Fibroblast of lung (primary cell): Measurements from ENCODE around the gene ARHGEF12.

Experiments
- EZH2 ChIP-seq: IDR thresholded peaks from 2 replicates; pipeline ENCODE4 v1.5.1; 2012; ENCODE audit warnings: low read length, control low read depth, mild to moderate bottlenecking; ENCODE audit errors: missing control alignments
- TF ChIP-seq, protein P1 (sequence below), 2 donors: IDR thresholded peaks in 1 of 2; conservative IDR thresholded peaks in 1 of 2; 1 replicate in 1 of 2; 2 replicates in 1 of 2; pipeline ENCODE4 v1.5.1; 2011 to 2012; ENCODE audit warnings: low read length in 2 of 2, control low read depth in 1 of 2, inconsistent platforms in 1 of 2, low read depth in 1 of 2, mild to moderate bottlenecking in 1 of 2

DNA sequence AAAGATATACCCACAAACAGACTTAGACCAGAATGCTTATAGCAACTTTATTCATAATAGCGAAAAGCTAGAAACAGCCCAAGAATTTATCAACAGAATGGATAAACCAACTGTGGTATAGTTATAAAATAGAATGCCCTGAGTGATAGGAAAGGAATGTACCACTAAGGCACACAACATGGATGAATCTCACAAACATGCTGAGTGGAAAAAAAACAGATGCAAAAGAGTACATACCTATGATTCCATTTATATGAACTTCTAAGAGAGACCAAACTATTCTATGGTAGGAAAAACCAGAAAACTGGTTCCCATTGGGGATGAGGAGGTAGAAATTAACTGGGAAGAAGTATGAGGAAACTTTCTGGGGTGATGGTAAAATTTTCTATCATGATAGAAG lies 134.9 kb downstream of the ARHGEF12 start:
- TF ChIP-seq, protein P1, sequence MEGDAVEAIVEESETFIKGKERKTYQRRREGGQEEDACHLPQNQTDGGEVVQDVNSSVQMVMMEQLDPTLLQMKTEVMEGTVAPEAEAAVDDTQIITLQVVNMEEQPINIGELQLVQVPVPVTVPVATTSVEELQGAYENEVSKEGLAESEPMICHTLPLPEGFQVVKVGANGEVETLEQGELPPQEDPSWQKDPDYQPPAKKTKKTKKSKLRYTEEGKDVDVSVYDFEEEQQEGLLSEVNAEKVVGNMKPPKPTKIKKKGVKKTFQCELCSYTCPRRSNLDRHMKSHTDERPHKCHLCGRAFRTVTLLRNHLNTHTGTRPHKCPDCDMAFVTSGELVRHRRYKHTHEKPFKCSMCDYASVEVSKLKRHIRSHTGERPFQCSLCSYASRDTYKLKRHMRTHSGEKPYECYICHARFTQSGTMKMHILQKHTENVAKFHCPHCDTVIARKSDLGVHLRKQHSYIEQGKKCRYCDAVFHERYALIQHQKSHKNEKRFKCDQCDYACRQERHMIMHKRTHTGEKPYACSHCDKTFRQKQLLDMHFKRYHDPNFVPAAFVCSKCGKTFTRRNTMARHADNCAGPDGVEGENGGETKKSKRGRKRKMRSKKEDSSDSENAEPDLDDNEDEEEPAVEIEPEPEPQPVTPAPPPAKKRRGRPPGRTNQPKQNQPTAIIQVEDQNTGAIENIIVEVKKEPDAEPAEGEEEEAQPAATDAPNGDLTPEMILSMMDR (conservative IDR thresholded peaks at IDR 0.05 in 1 of 2, IDR thresholded peaks at IDR 0.05 in 1 of 2; ENCODE audit: low read depth in 1 of 2, low read length in 2 of 2), result no peak
- no peak for TF ChIP-seq EZH2
